DND-41 (cell line): ENCODE results near the gene SLC10A4.

Experiments used
- CTCF ChIP-seq: IDR thresholded peaks from 2 replicates; pipeline ENCODE4 v1.5.1; 2012; ENCODE audit warnings: borderline replicate concordance, low read length, moderate library complexity, mild to moderate bottlenecking; ENCODE audit not compliant: poor library complexity, severe bottlenecking; ENCODE audit errors: extremely low read depth
- EZH2 ChIP-seq: IDR thresholded peaks from 3 replicates; pipeline ENCODE4 v1.6.1; 2012; ENCODE audit warnings: borderline replicate concordance, low read depth, mild to moderate bottlenecking, moderate library complexity, low read length, inconsistent platforms; ENCODE audit not compliant: severe bottlenecking

GRCh38 chr4:48538358-48538757 lies 55.2 kb downstream of the SLC10A4 start:
- TF ChIP-seq CTCF (no peak), EZH2 (no peak)
